T-helper 1 cell treated with Interleukin-12 subunit alpha and Interleukin-12 subunit beta and Interleukin-4 antibody, amounts not matched to agents 30 ng/mL and 1 ng/mL, for 36 hours (primary cell): ENCODE data around the gene SCLY. TPM values are rescaled to one million over a fixed set of nuclear protein-coding genes. Genes with fewer than 3 reads are reported as not detected.

Source experiments
- intact Hi-C: fragments of 100-400 bp; cut with micrococcal nuclease; formaldehyde crosslinking; loops from one replicate; pipeline ENCODE4 v1.15.1; 2024
- total RNA-seq: library from RNA; stranded (reverse); gene quantifications from 2 replicates; pipeline ENCODE4 v1.2.3, GENCODE V29; 2022

The SCLY gene
- total RNA-seq, 1 donor from 2014 or later = 55.5 TPM

DNA sequence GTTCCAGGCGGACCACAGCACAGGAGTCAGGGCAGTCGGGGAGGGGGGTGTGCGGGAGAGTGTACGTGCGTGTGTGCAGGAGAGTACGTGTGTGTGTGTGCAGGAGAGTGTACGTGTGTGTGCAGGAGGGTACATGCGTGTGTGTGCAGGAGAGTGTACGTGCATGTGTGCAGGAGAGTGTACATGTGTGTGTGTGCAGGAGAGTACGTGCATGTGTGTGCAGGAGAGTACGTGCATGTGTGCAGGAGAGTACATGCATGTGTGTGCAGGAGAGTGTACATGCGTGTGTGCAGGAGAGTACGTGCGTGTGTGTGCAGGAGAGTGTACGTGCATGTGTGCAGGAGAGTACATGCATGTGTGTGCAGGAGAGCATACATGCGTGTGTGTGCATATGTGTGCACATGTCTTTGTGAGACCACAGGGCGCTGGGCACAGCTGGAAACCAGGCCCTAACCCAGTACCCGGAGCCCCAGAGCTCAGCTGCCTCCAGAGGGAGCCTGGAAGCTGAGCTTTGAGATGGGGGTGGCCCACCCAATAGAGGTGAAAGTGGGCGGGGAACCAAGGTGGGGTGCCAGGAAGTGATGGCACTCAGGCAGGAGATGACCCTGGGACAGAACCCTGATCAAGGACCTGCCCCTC lies 63.8 kb downstream of the SCLY start:
- intact Hi-C loops = no loop called here

DNA sequence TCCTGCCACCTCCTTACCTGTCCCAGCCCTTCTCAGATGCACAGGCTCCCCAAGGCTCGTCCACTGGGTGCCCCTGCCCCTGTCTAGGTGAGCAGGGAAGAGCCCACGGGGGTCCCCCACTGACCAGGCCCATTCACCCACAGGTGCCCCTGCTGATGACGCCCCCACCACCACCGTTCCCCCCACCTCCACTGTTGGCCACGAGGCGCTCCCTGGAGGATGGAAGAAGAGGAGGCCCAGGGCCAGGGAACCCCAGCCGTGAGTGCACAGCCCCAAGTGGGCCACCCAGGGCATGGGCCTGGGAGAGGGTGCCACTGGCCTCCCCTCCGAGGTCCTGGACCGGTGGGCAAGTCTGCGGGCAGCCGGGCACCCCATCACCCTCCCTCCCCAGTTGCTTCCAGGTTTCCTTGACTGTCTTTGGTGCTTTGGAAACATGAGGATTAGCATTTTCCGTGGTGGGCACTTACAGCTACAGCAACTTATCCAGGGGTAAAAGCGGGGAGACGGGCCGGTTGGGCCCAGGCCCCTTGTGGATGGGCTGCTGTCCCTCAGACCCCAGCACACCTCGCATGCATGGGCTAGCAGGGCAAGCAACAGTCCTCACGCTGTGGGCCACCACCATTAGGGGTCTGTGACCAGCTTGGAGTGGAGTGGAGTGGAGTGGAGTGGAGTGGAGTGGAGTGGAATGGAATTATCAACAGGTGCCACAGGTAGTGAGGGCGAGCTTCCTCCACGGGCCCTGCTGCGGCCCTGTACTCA lies 64.5 kb downstream of the SCLY start:
- intact Hi-C loops = no loop called here

DNA sequence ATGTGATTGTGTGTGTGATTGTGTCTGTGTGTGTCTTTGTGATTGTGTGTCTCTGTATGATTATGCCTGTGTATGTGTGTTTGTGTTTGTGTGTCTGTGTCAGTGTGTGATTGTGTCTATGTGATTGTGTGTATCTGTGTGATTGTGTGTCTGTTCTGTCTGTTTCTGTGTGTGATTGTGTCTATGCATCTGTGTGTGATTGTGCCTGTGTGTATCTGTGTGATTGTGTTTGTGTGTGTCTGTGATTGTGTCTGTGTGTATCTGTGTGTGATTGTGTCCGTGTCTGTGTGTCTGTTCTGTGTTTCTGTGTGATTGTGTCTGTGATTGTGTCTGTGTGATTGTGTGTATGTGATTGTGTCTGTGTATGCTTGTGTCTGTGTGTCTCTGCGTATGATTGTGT lies 65.5 kb downstream of the SCLY start:
- intact Hi-C loops = no loop called here

DNA sequence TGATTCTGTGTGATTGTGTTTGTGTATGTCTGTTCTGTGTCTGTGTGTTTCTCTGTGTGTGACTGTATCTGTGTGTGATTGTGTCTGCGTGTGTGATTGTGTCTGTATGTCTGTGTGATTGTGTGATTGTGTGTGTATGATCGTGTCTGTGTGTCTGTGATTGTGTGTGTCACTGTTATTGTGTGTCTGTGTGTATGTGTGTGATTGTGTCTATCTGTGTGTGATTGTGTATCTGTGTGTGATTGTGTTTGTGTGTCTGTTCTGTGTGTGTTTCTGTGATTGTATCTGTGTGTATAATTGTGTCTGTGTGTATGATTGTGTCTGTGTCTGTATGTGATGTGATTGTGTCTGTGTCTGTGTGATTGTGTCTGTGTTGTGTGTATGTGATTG lies 66.0 kb downstream of the SCLY start:
- intact Hi-C loops = no loop called here

DNA sequence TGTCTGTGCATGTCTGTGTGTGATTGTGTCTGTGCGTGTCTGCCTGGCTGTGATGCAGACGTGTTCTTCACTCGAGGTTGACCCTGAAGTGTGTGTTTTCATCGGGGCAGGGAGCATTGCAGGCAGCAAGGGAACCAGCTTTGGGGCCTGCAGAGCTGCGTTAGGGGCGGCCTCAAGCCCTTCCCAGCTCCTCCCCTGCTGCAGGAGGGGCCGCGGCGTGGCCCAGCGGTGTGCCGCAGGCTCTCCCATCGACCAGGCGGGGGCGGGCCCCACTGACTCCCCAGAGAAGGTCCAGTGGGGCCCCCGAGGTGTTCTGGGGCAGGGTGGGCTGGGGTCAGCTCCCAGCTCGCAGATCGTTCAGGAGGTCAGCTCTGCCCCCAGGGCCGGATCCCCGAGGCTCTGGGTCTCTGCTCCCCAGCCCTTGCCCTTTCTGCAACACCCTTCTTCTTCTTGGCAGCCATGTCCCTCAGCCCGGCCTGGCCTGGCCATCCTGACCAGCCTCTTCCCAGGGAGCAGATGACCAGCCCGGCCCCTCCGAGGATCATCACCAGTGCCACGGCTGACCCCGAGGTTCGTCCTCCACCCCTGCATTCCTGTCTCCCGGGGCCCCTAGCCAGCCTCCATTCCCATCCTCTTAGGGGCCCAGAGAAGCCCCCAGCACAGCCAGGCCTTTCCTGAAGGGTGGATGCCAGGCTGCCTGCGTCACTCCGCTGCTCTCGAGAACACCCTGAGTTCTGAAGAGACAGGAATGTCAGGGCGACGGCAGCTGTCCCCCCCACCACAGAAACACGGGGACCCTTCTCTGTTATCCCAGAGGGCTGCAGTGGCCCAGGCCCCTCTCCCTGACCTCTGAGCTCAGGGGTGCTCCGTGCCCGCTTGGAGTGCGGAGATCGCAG lies 66.6 kb downstream of the SCLY start:
- intact Hi-C loops = no loop called here

DNA sequence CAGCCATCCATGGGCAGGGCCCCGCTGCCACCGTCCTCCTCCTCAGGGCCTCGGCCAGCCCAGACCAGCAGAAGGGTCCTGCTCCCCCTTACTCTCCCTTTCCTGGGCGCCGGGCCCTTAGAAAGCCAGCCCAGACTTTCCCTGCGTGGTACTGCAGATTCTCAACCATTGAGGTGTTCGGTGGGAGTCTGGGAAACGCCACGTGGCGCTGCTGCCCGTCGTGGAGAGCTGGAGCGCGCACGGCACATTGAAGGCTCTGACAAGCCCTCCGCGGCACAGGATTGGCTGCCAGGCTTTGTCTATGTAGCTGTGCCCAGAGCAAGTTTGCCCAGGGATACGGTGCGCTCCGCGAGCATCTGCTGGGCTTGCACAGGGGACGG lies 67.2 kb downstream of the SCLY start:
- intact Hi-C loops = no loop called here

DNA sequence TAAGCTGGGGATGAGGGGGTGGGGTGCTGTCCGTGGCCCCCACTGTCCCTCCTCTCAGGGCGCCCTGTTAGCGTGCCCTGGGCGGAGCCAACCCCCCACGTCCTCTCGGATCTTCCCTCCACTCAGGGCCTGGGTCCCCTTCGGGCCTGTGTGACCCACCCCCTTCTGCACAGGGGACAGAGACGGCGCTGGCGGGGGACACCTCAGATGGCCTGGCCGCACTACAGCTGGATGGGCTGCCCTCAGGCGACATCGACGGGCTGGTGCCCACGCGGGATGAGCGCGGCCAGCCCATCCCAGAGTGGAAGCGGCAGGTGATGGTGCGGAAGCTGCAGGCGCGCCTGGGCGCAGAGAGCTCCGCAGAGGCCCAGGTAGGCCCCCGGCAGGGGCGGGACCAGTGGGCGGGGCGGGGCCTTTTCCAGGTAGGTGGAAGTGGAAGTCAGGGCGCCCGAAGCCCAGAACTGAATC lies 67.8 kb downstream of the SCLY start:
- intact Hi-C loops = no loop called here

DNA sequence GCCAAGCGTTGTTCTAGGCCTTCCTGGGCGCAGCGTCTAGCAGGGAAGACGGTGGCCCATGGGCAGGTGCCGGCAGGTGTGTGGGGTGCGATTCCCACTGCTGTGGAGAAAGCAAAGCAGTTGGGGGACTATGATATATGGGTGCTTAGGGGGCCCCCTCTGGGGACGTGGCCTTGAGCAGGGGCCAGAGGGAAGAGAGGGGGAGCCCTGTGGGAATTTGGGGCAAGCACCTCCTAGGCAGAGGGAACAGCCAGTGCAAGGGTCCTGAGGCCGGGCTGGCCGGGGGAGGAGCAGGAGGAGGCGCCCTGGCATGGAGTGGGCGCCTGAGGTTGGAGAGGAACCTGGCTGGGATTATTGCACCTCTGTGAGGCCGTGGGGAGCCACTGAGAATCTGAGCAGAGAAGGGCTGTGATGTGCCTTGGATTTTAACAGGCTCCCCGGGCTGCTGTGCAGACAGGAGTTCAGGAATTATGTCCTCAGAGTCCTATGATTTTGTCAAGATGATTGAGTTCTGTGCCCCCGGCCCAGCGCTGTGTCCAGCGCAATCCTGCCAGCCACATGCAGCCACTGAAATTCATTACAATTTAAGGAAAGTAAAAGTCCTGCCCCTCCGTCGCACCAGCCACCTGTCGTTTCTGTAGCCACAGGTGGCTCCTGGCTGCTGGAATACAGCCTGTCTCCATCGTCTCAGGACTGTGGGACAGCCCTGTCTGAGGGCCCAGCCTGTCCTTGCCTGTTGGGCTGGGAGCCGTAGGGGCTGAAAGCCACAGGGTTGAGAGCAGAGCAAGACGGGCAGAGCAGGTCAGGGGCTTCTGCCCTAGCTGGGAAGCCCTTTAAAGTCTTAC lies 68.6 kb downstream of the SCLY start:
- intact Hi-C loops = no loop called here

DNA sequence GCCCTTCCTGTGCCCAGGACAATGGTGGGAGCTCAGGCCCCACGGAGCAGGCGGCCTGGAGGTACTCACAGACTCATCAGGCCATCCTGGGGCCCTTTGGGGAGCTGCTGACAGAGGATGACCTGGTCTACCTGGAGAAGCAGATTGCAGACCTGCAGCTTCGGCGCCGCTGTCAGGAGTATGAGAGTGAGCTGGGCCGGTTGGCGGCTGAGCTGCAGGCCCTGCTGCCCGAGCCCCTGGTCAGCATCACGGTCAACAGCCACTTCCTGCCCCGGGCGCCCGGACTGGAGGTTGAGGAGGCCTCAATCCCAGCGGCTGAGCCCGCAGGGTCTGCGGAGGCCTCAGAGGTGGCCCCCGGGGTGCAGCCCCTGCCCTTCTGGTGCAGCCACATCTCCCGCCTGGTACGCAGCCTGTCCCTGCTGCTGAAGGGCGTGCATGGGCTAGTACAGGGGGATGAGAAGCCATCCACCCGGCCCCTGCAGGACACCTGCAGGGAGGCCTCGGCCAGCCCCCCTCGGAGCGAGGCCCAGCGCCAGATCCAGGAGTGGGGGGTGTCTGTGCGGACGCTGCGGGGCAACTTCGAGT lies 69.4 kb downstream of the SCLY start:
- intact Hi-C loops = no loop called here

DNA sequence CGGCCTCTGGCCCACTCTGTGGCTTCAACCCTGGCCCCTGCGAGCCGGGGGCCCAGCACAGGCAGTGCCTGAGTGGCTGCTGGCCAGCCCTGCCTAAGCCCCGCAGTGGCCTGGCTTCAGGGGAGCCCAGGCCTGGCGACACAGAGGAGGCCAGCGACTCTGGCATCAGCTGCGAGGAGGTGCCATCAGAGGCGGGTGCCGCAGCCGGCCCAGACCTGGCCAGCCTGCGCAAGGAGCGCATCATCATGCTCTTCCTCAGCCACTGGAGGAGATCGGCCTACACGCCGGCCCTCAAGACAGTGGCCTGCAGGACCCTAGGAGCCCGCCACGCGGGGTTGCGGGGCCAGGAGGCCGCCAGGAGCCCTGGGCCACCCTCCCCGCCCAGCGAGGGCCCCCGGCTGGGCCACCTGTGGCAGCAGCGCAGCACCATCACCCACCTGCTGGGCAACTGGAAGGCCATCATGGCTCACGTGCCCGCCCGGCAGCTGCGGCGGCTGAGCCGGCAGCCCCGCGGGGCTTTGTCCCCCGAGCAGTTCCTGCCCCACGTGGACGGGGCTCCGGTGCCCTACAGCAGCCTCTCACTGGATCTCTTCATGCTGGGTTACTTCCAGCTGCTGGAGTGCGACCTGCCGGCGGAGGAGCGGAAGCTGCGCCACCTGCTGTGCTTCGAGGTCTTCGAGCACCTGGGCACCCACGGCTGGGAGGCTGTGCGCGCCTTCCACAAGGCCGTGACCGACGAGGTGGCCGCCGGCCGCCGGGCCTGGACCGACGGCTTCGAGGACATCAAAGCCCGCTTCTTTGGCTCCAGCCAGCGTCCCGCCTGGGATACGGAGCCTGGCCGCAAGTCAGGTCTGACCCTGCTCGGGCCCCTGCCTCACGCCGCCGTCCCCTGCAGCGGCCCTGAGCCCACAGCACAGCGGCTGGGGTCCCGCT lies 70.2 kb downstream of the SCLY start:
- intact Hi-C loops = no loop called here

DNA sequence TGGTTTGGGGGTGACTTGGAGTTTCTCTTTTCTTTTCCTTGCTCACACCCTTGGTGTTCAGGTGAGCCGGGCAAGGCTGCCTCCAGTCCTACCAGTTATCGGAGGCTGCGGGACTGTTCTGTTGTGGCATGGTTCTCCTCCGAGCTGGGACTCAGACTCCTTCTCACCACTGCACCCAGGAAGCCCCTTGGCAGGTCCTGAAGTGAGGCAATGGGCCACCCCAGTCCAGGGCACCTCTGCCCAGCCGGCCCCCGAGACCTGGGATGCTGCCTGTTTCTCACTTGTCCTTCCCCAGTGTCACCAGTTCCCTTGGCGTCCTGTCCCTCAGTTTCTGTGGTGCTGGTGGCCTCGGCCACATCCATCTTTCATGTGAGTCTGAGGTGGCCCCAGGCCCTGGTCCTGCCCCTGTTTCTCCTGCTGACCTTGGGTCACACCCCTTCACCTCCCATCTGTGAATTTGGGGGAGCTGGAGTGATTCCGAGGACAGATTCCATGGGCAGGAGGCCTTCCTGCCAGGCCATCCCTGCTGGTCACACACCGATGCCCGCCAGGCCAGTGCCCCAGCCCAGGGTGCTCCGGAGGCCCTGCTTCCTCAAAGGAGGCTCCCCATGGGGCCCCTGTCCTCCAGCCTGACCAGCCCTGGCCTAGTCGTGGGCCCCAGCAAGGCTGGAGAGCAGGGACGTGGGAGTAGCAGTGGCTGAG lies 71.1 kb downstream of the SCLY start:
- intact Hi-C loops = no loop called here

DNA sequence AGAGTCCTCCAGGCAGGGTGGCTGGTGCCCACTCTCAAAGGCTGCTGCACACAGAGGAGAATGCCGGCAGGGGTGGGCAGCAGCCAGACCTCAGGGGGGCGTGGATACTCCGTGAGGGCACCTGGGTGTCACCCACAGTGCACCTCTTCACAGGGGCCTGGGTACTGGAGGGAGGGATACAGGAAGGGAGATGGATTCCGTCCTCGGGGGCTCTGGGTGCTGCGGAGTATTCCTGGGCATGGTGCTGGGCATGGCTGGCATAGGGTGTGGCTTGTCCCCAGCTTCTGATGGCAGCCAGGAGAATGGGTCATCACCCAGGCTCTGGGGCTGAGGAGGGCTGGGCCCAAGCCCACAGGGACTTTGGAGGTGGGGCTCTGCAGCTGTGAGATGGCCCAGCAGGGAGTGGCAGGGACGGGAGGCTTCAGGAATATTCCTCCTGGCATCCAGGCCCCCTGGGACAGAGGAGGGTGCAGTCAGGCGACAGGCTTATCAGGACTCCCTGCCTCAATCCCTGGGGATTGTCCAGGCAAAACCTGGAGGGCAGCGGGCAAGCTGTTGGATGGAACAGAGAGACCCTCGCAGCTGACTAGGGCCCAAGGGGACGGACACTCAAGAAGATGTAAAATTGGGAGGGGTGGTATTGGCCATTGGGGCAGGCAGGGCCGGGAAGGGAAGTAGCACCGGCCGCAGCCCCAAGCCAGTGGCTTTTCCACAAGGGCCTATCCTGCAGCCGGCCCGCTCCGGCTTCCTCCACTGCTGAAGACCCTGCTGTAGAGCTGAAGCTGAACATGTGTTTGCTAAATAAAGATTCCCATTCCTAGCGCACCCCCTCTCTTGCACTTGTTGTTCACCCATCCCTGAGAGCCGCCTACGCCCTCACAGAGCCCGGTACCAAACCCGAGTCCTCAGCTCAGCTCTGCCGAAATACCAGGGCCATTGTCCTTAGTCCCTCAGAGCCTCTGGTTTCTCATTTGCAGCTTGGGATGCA lies 72.0 kb downstream of the SCLY start:
- intact Hi-C loops = no loop called here

DNA sequence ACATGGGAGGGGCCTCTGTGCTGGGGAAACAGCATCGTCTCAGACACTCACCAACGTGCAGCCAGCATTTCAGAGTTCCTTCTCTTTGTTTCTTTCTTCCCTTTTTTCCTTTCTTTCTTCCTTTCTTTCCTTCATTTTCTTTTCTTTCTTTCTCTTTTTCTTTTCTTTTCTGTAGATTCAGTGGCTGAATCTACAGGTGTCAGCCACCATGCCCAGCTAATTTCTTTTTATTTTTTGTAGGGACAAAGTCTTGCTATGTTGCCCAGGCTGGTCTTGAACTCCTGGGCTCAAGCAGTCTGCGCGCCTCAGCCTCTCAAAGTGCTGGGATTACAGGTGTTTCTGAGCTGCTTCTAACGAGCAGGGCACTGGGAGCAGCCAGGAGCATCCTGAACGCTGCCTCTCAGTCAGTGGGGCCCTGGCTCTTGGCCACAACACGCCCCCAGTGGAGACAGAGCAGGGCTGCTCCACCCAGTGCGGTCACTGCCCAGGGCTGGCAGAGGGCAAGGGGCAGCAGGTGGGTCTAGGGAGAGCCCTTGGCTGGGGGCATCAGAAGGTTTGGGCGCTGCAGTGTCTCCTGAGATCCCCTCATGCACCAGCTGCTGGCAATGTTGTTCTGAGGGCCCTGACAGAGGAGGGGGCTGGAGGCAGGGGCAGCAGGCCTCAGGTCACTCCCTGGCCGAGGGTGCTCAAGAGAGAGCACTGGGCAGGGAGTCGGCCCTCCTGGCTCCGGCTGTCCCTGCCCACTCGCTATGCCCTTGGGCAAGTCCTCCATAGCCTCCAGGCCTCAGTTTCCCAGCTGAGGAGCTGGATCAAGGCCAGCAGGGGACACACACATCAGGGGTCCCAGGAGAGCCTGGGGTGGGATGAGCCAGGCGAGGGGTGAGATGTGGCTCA lies 72.9 kb downstream of the SCLY start:
- intact Hi-C loops = no loop called here

DNA sequence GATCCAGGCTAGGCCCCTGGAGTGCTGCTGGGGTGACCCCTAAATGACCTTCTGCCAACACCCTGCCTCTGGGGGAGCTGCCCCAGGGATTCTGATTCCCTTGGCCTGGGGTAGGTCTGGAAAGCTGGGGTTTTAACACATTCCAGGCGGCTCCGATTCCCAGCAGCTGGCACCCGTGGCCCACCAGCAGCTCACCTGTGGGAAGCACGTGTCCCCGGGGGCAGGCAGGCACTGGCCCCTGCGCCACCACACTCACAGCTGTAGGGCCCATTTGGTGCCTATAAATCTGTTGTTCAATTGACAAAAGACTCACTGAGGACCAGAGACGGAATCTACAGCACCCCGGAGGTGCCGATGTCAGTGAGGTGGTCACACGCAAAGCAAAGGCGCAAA lies 73.6 kb downstream of the SCLY start:
- intact Hi-C loops = no loop called here

DNA sequence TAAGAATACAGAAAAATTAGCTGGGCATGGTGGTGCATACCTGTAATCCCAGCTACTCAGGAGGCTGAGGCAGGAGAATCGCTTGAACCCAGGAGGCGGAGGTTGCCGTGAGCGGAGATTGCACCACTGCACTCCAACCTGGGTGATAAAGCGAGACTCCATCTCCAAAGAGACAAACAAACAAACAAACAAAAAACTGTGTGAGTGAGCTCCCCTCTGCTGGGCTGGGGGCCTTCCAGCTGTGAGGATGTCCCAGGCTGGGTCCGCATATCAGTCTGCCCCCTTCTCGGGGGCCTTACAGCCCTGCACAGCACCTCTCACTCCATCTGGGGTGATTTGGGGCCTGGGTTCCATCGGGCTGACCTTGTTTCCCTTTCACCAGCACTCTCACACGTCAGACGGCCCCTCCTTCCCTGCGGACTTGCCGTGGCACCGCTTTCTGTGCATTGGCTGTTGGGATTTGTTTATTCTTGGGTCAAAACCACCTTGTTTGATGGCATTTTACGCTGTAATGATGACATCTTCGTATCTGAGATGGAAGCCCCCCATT lies 74.9 kb downstream of the SCLY start:
- intact Hi-C loops = no loop called here

DNA sequence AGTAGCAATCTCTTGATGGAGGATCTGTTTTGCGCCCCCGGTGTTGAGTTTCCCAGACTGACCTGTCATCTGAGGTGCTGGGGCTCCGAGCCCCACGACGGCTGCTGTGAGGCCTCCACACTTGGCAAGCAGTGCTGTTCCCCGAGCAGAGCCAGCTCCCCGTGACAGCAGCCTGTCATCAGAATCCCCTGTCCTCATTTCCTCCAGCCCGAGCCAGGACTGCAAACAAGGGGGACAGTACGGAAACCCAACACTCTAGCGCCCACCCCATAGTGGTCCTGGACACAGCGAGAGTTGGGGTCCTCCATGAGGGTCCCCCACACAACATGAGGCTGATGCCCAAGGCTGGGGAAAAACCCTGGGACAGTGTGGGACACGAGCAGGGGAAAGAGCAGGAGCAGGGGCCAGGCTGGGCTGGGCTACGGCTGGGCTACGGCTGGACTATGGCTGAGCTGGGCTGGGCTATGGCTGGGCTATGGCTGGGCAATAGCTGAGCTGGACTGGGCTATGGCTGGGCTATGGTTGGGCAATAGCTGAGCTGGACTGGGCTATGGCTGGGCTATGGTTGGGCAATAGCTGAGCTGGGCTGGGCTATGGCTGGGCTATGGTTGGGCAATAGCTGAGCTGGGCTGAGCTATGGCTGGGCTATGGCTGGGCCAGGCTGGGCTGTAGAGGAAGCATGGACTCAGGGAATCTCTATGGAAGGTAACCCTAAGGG lies 76.2 kb downstream of the SCLY start:
- intact Hi-C loops = no loop called here
